Pancreas (tissue), 10 donors: Measurements from ENCODE around the gene DHRSX. TPM values are rescaled to one million over a fixed set of nuclear protein-coding genes. Genes with fewer than 3 reads are reported as not detected.
"Not testable (repeated sequence)": the region's sequence is repeated elsewhere in the genome, so short reads cannot be mapped to it uniquely, and the experiment has no call there.

Experiments
- ATAC-seq, 4 donors: fragments of 200-7000 bp; cut with Tn5 transposase; one replicate each; pipeline versions ENCODE4 v1.8.0 to v1.9.1; 2020; ENCODE audit warnings: mild to moderate bottlenecking in 4 of 4, moderate library complexity in 4 of 4
- DNase-seq, 6 donors: peaks; one replicate each; pipeline ENCODE4 v3.0.0-alpha.2; 2020
- FAIRE-seq: peaks from 2 replicates; lab custom pipeline; 2012; peaks lifted over from hg19 to GRCh38; lab: Jason Lieb, UNC
- H3K27ac ChIP-seq, 4 donors: fragments of 200-600 bp; sonication (generic); 1 replicate in 3 of 4; 2 replicates in 1 of 4; pipeline versions ENCODE4 v1.5.0 to v1.8.0; 2020
- H3K27me3 ChIP-seq, 4 donors: fragments of 200-600 bp; one replicate each; pipeline ENCODE4 v1.8.0; 2021
- H3K36me3 ChIP-seq, 3 donors: fragments of 200-600 bp; sonication (generic) in 1 of 3; one replicate each; pipeline versions ENCODE4 v1.5.0 to v1.8.0; 2020 to 2021
- H3K4me1 ChIP-seq, 3 donors: fragments of 200-600 bp; one replicate each; pipeline ENCODE4 v1.8.0; 2021
- H3K4me3 ChIP-seq, 4 donors: fragments of 200-600 bp; sonication (generic) in 2 of 4; one replicate each; pipeline versions ENCODE4 v1.5.0 to v1.8.0; 2020 to 2021
- H3K9me3 ChIP-seq, 4 donors: fragments of 200-600 bp; one replicate each; pipeline ENCODE4 v1.8.0; 2021
- WGBS, 2 donors: extraction: QIAGEN DNeasy Blood & Tissue Kit; methylation state at CpG; one replicate each; pipeline ENCODE4 v1.1.7; 2013; 5-methylcytosine and 5-hydroxymethylcytosine counted together
- intact Hi-C, 3 donors: fragments of 100-400 bp; cut with DNase I; formaldehyde crosslinking; loops; one replicate each; pipeline versions ENCODE4 v1.11.1 to v1.14.2; 2022
- polyA plus RNA-seq, 2 donors: library from polyadenylated mRNA; stranded (reverse); fragments of 200-250 nt; gene quantifications; one replicate each; pipeline ENCODE4 v1.2.3, GENCODE V29; 2013
- total RNA-seq, 6 donors: library from RNA; stranded (reverse); fragmentation: NEBNext Ultra II Directional in 4 of 6; extraction: Animal tissue kit (Norgen Biotek cat#: 25700) in 4 of 6; gene quantifications; one replicate each; pipeline versions ENCODE4 v1.2.1 to v1.2.4, GENCODE V29; 2021 to 2023
- TF ChIP-seq, protein P1 (sequence below), 4 donors: fragments of 200-600 bp; sonication (generic) in 3 of 4; IDR thresholded peaks; one replicate each; pipeline versions ENCODE4 v1.5.0 to v1.8.0; 2021; ENCODE audit warnings: antibody characterized with exemption in 4 of 4
- donor health status: healthy with polysubstance abuse.
- donor health status: DM: no; HTN: no; CAD: no; lungs with moderate emphysema.
- donor health status: DM: no; HTN: no; CAD: no.
- donor health status: control.
- donor health status: control.
- donor health status: Bipolar disorder and iron deficiency.
- donor health status: DM: yes; HTN: yes; CAD: no.
- donor health status: DM: no; HTN: no; CAD: no.
- donor health status: DM: no; HTN: no; CAD: no.
- donor health status: DM: yes; HTN: yes; CAD: no.

Gene DHRSX
- total and polyA plus RNA-seq, 8 donors = 8.1 to 26.5 (median 17.2) TPM

DNA sequence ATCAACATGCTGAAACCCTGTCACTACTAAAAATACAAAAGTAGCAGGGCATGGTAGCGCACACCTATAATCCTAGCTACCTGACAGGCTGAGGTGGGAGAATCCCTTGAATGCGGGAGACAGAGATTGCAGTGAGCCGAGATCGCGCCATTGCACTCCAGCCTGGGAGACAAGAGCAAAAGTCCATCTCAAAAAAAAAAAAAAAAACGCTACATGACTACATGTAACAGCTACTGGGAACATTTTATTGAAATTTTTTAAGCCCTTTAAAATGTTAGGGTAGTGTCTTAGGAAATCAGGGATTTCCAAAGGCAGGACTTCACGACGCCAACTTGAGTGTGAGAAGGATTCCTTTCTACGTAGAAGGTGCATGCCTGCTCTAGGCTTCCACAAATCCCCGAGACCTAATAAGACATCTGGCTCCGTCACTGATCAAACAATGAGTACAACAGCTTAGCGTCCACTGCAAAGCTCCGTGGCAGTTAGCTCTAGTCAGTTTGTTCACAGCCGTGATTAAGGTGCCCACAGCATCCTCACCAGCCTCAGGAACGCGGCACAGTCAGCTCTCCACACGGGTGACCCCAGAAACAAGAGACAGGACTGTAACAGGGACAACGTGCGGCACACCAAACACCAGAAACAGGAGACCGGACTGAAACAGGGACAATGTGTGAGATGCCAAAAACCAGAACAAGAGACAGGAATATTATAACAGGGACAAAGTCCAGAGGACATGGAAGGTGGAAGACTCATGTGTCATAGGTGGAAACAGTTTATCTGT, 33.7 kb downstream of the DHRSX start:
- Histone ChIP-seq H3K27ac (no peak overlapping the region), H3K9me3 (no peaks in the 10 kb centered on the region), H3K27me3 (no peaks in the 10 kb centered on the region), H3K36me3 (no peaks in the 10 kb centered on the region), H3K4me1 (peaks cover 1 to 5% (median 2%) of the 10 kb centered on the region in 3 donors), H3K4me3 (no peak overlapping the region)
- intact Hi-C loops = no loop called here
- peak in 3 of 4 donors; percentile 22 to 63 (median 41) for ATAC-seq
- FAIRE-seq = no peak
- DNase-seq = no peak
- WGBS, 2 donors = 64 to 65% methylated on average over 20 of the region's 20 CpGs
- TF ChIP-seq, protein P1, sequence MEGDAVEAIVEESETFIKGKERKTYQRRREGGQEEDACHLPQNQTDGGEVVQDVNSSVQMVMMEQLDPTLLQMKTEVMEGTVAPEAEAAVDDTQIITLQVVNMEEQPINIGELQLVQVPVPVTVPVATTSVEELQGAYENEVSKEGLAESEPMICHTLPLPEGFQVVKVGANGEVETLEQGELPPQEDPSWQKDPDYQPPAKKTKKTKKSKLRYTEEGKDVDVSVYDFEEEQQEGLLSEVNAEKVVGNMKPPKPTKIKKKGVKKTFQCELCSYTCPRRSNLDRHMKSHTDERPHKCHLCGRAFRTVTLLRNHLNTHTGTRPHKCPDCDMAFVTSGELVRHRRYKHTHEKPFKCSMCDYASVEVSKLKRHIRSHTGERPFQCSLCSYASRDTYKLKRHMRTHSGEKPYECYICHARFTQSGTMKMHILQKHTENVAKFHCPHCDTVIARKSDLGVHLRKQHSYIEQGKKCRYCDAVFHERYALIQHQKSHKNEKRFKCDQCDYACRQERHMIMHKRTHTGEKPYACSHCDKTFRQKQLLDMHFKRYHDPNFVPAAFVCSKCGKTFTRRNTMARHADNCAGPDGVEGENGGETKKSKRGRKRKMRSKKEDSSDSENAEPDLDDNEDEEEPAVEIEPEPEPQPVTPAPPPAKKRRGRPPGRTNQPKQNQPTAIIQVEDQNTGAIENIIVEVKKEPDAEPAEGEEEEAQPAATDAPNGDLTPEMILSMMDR (IDR thresholded peaks at IDR 0.05) = no peak

DNA sequence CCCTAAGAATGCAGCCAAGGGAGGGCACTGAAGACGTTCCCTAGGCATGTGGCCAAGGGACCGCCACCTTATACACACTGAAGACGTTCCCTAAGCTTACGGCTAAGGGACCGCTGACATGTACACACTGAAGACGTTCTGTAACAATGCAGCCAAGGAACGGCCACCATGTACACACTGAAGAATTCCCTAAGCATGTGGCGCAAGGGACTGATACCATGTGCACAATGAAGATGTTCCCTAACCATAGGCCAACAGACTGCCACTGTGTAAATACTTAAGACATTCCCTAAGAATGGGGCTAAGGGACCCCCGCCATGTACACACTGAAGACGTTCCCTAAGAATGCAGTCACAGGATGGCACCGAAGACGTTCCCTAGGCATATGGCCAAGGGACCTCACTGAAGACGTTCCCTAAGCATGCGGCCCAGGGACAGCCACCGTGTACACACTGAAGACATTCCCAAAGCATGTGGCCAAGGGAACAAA, 36.1 kb downstream of the DHRSX start:
- 86 to 88% methylated on average over 15 of the region's 15 CpGs for WGBS, 2 donors
- Histone ChIP-seq H3K27ac (no peak overlapping the region), H3K9me3 (no peaks in the 10 kb centered on the region), H3K27me3 (no peaks in the 10 kb centered on the region), H3K4me3 (no peak overlapping the region), H3K36me3 (no peaks in the 10 kb centered on the region), H3K4me1 (peaks cover 4 to 14% (median 6%) of the 10 kb centered on the region in 3 donors)
- intact Hi-C loops = no loop called here
- FAIRE-seq (no peak), DNase-seq (no peak), ATAC-seq (no peak)
- TF ChIP-seq, protein P1 (IDR thresholded peaks at IDR 0.05) = no peak

DNA sequence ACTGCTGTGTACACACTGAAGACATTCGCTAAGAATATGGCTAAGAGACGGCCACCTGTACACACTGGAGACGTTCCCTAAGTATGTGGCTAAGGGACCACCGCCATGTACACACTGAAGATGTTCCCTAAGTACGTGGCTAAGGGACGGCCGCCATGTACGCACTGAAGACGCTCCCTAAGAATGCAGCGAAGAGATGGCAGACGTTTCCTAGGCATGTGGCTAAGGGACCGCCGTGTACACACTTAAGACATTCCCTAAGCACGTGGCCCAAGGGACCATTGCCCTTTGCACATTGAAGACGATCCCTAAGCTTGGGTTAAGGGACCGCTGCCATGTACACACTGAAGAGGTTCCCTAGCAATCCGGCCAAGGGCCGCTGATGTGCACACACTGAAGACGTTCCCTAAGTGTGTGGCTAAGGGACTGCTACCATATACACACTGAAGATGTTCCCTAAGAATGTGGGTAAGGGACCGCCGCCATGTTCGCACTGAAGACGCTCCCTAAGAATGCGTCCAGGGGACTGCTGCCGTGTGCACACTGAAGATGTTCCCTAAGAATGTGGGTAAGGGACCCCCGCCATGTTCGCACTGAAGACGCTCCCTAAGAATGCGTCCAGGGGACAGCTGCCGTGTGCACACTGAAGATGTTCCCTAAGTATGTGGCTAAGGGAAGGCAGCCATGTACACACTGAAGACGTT, 36.7 kb downstream of the DHRSX start:
- WGBS, 2 donors = 86 to 91% methylated on average over 31 of the region's 31 CpGs
- no peak for FAIRE-seq

DNA sequence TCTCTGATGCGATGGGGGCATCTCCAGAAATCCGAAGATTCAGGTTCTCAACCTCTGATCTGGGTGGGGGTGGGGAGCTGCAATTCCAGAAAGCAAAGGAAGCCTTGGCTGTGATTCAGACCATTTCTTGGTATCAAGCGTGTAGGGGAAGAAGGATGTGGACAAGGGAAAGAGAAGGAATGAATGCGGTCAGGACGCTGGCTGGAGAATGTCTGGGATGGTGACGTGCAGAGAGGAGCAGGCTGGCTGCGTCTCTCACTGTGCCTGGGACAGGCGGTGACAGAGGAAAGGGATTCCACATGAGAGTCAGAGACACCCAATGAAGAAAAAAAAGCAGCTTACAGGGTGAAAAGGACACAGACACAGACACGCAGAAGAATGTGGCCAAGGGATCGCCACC, 37.3 kb downstream of the DHRSX start:
- peaks cover 4 to 14% (median 6%) of the 10 kb centered on the region in 3 donors for H3K4me1 ChIP-seq
- H3K27me3 ChIP-seq, H3K9me3 ChIP-seq, H3K27ac ChIP-seq, ATAC-seq, FAIRE-seq, H3K36me3 ChIP-seq, DNase-seq, intact Hi-C loops, H3K4me3 ChIP-seq: not testable (repeated sequence)
- WGBS, 2 donors = 77 to 88% methylated on average over 10 of the region's 10 CpGs

More for the DNA sequence above, 36.7 kb downstream of the DHRSX start:
- intact Hi-C loops = no loop called here
- no peaks in the 10 kb centered on the region for H3K27me3 ChIP-seq
- TF ChIP-seq, protein P1 (IDR thresholded peaks at IDR 0.05) = no peak
- no peak overlapping the region for H3K27ac ChIP-seq
- no peaks in the 10 kb centered on the region for H3K9me3 ChIP-seq
- no peaks in the 10 kb centered on the region for H3K36me3 ChIP-seq
- no peak overlapping the region for H3K4me3 ChIP-seq
- H3K4me1 ChIP-seq = peaks cover 4 to 14% (median 6%) of the 10 kb centered on the region in 3 donors
- ATAC-seq = peak in 1 of 4 donors; percentile 43
- DNase-seq = no peak

DNA sequence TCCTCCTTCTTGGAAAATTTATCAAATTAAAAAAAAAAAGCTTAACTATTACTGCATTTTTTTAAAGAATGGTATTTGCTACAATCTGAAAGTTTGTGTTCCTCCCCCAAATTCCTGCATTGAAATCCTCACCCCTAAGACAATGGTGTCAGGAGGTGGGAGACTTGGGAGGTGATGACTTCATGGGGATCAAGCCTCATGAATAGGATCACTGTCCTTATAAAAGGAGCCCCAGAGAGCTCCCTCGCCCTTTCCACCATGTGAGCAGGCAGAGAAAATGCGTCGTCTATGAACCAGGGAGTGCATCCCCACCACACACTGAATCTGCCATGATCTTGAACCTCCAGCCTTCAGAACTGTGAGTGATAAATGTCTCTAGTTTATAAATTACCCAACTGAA, 38.0 kb downstream of the DHRSX start:
- DNase-seq = no peak
- ATAC-seq = no peak
- no peak for FAIRE-seq
- H3K4me3 ChIP-seq = no peak overlapping the region
- H3K27me3 ChIP-seq = no peaks in the 10 kb centered on the region
- no peak overlapping the region for H3K27ac ChIP-seq
- intact Hi-C loops = no loop called here
- 93 to 94% methylated on average over 3 of the region's 3 CpGs for WGBS, 2 donors
- peaks cover 4 to 14% (median 6%) of the 10 kb centered on the region in 3 donors for H3K4me1 ChIP-seq
- no peaks in the 10 kb centered on the region for H3K36me3 ChIP-seq
- TF ChIP-seq, protein P1 (IDR thresholded peaks at IDR 0.05) = no peak
- no peaks in the 10 kb centered on the region for H3K9me3 ChIP-seq
